Chondrocyte (in vitro differentiated cells): ENCODE results near the gene ZC3H11A. TPM values are rescaled to one million over a fixed set of nuclear protein-coding genes. Genes with fewer than 3 reads are reported as not detected.

Experiments used
- DNase-seq: peaks from one replicate; pipeline ENCODE4 v3.0.0; 2021; ENCODE audit warnings: mixed read lengths, low spot score
- H3K27ac Mint-ChIP-seq: one replicate; pipeline ENCODE4 v1.8.0; 2021; ENCODE audit warnings: mild to moderate bottlenecking, moderate library complexity, mixed read lengths; ENCODE audit not compliant: unreplicated experiment
- H3K27me3 Mint-ChIP-seq: 2 replicates; pipeline ENCODE4 v1.8.0; 2021; ENCODE audit warnings: low read depth, mixed read lengths
- H3K36me3 Mint-ChIP-seq: 2 replicates; pipeline ENCODE4 v1.8.0; 2021; ENCODE audit warnings: low read depth, mixed read lengths
- H3K4me1 Mint-ChIP-seq: 2 replicates; pipeline ENCODE4 v1.8.0; 2021; ENCODE audit warnings: low read depth, mild to moderate bottlenecking, mixed read lengths
- H3K4me3 Mint-ChIP-seq: one replicate; pipeline ENCODE4 v1.8.0; 2021; ENCODE audit warnings: mild to moderate bottlenecking, moderate library complexity, mixed read lengths; ENCODE audit not compliant: unreplicated experiment
- H3K9me3 Mint-ChIP-seq: 2 replicates; pipeline ENCODE4 v1.8.0; 2021; ENCODE audit warnings: low read depth, mixed read lengths
- total RNA-seq: library from RNA; stranded (reverse); gene quantifications from 3 replicates; pipeline ENCODE4 v1.2.1, GENCODE V29; 2021
- TF ChIP-seq, protein P1 (sequence below): fragments of 200-600 bp; sonication (generic); IDR thresholded peaks from 2 replicates; pipeline ENCODE4 v1.5.0; 2021; ENCODE audit warnings: antibody characterized with exemption, mild to moderate bottlenecking, moderate library complexity

The ZC3H11A gene
- total RNA-seq, 1 donor from 2014 or later, result 80.8 TPM

DNA sequence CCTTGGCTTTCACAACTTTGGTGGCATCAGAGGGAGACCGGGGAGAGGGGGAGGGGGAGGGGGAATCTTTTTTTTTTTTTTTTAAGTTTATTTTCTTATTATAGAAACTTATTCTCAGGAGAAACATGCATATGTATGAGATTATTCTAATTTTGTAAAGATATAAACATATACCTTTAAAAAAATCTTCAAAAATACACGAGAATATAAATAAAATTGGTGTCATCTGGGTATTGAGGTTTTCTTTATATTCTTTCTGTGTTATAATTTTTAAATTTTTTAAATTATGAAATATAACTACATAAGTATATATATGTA, 47.1 kb downstream of the ZC3H11A start:
- Mint-ChIP-seq H3K4me1 (peaks cover 20% of the 10 kb centered on the region), H3K4me3 (no peak overlapping the region), H3K36me3 (peaks cover 38% of the 10 kb centered on the region), H3K27ac (no peak overlapping the region), H3K27me3 (no peaks in the 10 kb centered on the region), H3K9me3 (no peaks in the 10 kb centered on the region)
- TF ChIP-seq, protein P1, sequence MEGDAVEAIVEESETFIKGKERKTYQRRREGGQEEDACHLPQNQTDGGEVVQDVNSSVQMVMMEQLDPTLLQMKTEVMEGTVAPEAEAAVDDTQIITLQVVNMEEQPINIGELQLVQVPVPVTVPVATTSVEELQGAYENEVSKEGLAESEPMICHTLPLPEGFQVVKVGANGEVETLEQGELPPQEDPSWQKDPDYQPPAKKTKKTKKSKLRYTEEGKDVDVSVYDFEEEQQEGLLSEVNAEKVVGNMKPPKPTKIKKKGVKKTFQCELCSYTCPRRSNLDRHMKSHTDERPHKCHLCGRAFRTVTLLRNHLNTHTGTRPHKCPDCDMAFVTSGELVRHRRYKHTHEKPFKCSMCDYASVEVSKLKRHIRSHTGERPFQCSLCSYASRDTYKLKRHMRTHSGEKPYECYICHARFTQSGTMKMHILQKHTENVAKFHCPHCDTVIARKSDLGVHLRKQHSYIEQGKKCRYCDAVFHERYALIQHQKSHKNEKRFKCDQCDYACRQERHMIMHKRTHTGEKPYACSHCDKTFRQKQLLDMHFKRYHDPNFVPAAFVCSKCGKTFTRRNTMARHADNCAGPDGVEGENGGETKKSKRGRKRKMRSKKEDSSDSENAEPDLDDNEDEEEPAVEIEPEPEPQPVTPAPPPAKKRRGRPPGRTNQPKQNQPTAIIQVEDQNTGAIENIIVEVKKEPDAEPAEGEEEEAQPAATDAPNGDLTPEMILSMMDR, result no peak
- no peak for DNase-seq

DNA sequence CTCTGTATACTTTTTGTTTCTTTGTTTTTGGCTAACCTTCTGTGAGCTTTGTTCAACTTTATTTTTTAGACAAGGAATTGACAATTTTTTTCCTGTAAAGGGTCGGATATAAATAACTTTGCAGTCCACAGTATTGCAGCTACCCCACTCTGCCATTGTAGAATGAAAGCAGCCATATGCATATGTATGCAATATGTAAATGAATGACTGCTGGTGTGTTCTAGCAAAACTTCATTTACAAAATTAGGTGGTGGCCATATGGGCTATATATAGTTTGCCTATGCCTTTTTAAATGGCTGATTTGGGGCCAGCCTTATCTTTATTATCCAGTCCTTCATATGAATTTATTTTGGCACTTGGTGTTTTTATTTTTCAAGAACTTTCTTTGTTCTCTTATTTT, 48.0 kb downstream of the ZC3H11A start:
- TF ChIP-seq, protein P1, result no peak
- no peak overlapping the region for H3K27ac Mint-ChIP-seq
- peaks cover 15% of the 10 kb centered on the region for H3K4me1 Mint-ChIP-seq
- no peaks in the 10 kb centered on the region for H3K9me3 Mint-ChIP-seq
- DNase-seq, result no peak
- H3K36me3 Mint-ChIP-seq, result peaks cover 32% of the 10 kb centered on the region
- H3K27me3 Mint-ChIP-seq, result no peaks in the 10 kb centered on the region
- H3K4me3 Mint-ChIP-seq, result no peak overlapping the region

Other genes with a start within 250 kb of the ZC3H11A start
- gene ATP2B4, start 168.8 kb upstream of the ZC3H11A start, total RNA-seq, result 71.4 to 133 TPM (median 130 TPM) in 3 replicates
- 0.07 TPM in 1 of 3 replicates, not detected in the others for gene LAX1, start 30.4 kb upstream of the ZC3H11A start, total RNA-seq
- 38.7 to 48.3 TPM (median 40.3 TPM) in 3 replicates for gene ZBED6, start within 50 bp of the ZC3H11A start, total RNA-seq
- 69.5 to 86.0 TPM (median 73.0 TPM) in 3 replicates for gene SNRPE, start 66.0 kb downstream of the ZC3H11A start, total RNA-seq